CD14-positive monocyte (primary cell): Measurements from ENCODE around the gene OR5K2. TPM values are rescaled to one million over a fixed set of nuclear protein-coding genes. Genes with fewer than 3 reads are reported as not detected.

Source experiments
- DNase-seq, 3 donors: peaks; one replicate each; pipeline ENCODE4 v3.0.0-alpha.2; 2011 to 2022
- H2AFZ ChIP-seq: 2 replicates; pipeline ENCODE4 v1.6.0; 2012; ENCODE audit warnings: mild to moderate bottlenecking, low read depth, low read length, inconsistent platforms; ENCODE audit not compliant: insufficient read depth, poor library complexity, severe bottlenecking
- H3K27ac ChIP-seq, 2 donors: 1 replicate in 1 of 2; 2 replicates in 1 of 2; pipeline ENCODE4 v1.5.1; 2012 to 2013; ENCODE audit warnings: low read length in 2 of 2, control low read depth in 1 of 2, inconsistent platforms in 1 of 2, low read depth in 1 of 2, mild to moderate bottlenecking in 1 of 2
- H3K27me3 ChIP-seq, 2 donors: one replicate each; pipeline versions ENCODE4 v1.6.0 to v1.6.1; 2011 to 2013; ENCODE audit warnings: low read length in 2 of 2; ENCODE audit not compliant: control insufficient read depth in 2 of 2, insufficient read depth in 2 of 2
- H3K36me3 ChIP-seq, 2 donors: replicated peaks in 1 of 2; 1 replicate in 1 of 2; 2 replicates in 1 of 2; pipeline versions ENCODE4 v1.5.1 to v1.6.1; 2012 to 2013; ENCODE audit warnings: low read length in 2 of 2, control low read depth in 1 of 2, inconsistent platforms in 1 of 2, mild to moderate bottlenecking in 1 of 2; ENCODE audit not compliant: insufficient read depth in 2 of 2, control insufficient read depth in 1 of 2
- H3K4me1 ChIP-seq, 2 donors: 1 replicate in 1 of 2; 2 replicates in 1 of 2; pipeline versions ENCODE4 v1.5.1 to v1.6.1; 2012 to 2013; ENCODE audit warnings: low read length in 2 of 2, control low read depth in 1 of 2, inconsistent platforms in 1 of 2, mild to moderate bottlenecking in 1 of 2, moderate library complexity in 1 of 2; ENCODE audit not compliant: insufficient read depth in 2 of 2, control insufficient read depth in 1 of 2
- H3K4me2 ChIP-seq: replicated peaks from 2 replicates; pipeline ENCODE3; 2012; ENCODE audit warnings: low read length, moderate library complexity, mild to moderate bottlenecking; ENCODE audit not compliant: poor library complexity, severe bottlenecking; ENCODE audit errors: extremely low read depth
- H3K4me3 ChIP-seq, 3 experiments: fragments of 200-600 bp in 1 of 3; sonication (generic) in 1 of 3; replicated peaks in 1 of 3; 1 replicate in 2 of 3; 2 replicates in 1 of 3; pipeline ENCODE4 v1.5.1; 2011 to 2013; ENCODE audit warnings: low read length in 3 of 3, mild to moderate bottlenecking in 3 of 3, control low read depth in 2 of 3, low read depth in 2 of 3, inconsistent platforms in 1 of 3, moderate library complexity in 1 of 3
- H3K79me2 ChIP-seq: 2 replicates; pipeline ENCODE4 v1.6.0; 2012; ENCODE audit warnings: mild to moderate bottlenecking, control low read depth, inconsistent platforms, low read length, moderate library complexity; ENCODE audit not compliant: insufficient read depth
- H3K9ac ChIP-seq: 2 replicates; pipeline ENCODE4 v1.6.0; 2017; ENCODE audit warnings: low read length, mild to moderate bottlenecking; ENCODE audit not compliant: insufficient read depth, poor library complexity, severe bottlenecking
- H3K9me3 ChIP-seq, 2 donors: replicated peaks in 1 of 2; 1 replicate in 1 of 2; 2 replicates in 1 of 2; pipeline versions ENCODE4 v1.5.1 to v1.6.1; 2012 to 2013; ENCODE audit warnings: low read length in 2 of 2, control low read depth in 1 of 2; ENCODE audit not compliant: control insufficient read depth in 1 of 2, insufficient read depth in 1 of 2
- H4K20me1 ChIP-seq: 2 replicates; pipeline ENCODE4 v1.6.0; 2012; ENCODE audit warnings: mild to moderate bottlenecking, low read length, control low read depth, moderate library complexity; ENCODE audit not compliant: insufficient read depth
- H3K27ac Mint-ChIP-seq, 7 donors: one replicate each; pipeline ENCODE4 v1.8.0; 2020; ENCODE audit warnings: mild to moderate bottlenecking in 7 of 7, mixed read lengths in 7 of 7, moderate library complexity in 6 of 7, inconsistent platforms in 2 of 7
- H3K27me3 Mint-ChIP-seq, 3 donors: one replicate each; pipeline ENCODE4 v1.8.0; 2021 to 2022; ENCODE audit warnings: low read depth in 3 of 3, mild to moderate bottlenecking in 3 of 3, mixed read lengths in 3 of 3, moderate library complexity in 3 of 3, inconsistent platforms in 1 of 3
- H3K36me3 Mint-ChIP-seq, 2 donors: one replicate each; pipeline ENCODE4 v1.8.0; 2020; ENCODE audit warnings: mixed read lengths in 2 of 2, inconsistent platforms in 1 of 2, mild to moderate bottlenecking in 1 of 2
- H3K4me1 Mint-ChIP-seq: one replicate; pipeline ENCODE4 v1.8.0; 2020; ENCODE audit warnings: mild to moderate bottlenecking, mixed read lengths
- H3K4me3 Mint-ChIP-seq, 2 donors: one replicate each; pipeline ENCODE4 v1.8.0; 2020; ENCODE audit warnings: mild to moderate bottlenecking in 2 of 2, mixed read lengths in 2 of 2, moderate library complexity in 1 of 2
- H3K9me3 Mint-ChIP-seq, 7 donors: one replicate each; pipeline ENCODE4 v1.8.0; 2020 to 2022; ENCODE audit warnings: mixed read lengths in 7 of 7, mild to moderate bottlenecking in 6 of 7, moderate library complexity in 6 of 7, inconsistent platforms in 2 of 7
- WGBS: methylation state at CpG from one replicate; pipeline ENCODE4 v1.1.5; 2013; ENCODE audit warnings: missing lambda C conversion rate; ENCODE audit not compliant: insufficient coverage; 5-methylcytosine and 5-hydroxymethylcytosine counted together
- intact Hi-C, 2 donors: fragments of 100-400 bp; cut with micrococcal nuclease; formaldehyde crosslinking; loops; one replicate each; pipeline versions ENCODE4 v1.15.0 to v1.15.1; 2023
- polyA plus RNA-seq, 3 donors: library from polyadenylated mRNA; depleted of rRNA in 1 of 3; unstranded in 2 of 3; stranded (reverse) in 1 of 3; fragments of 300-500 nt in 2 of 3; fragments of >200 nt in 1 of 3; fragmentation: Illumina TruSeq in 2 of 3; gene quantifications; 1 replicate in 2 of 3; 2 replicates in 1 of 3; pipeline ENCODE4 v1.2.3, GENCODE V29; 2012 to 2021
- small RNA-seq: library from RNA; depleted of rRNA; stranded (forward); fragments of <200 nt; gene quantifications from one replicate; pipeline ENCODE3, GENCODE V24; 2012; ENCODE audit warnings: low read depth; ENCODE audit not compliant: insufficient read length
- TF ChIP-seq, protein P1 (sequence below): fragments of 200-600 bp; IDR thresholded peaks from one replicate; pipeline ENCODE4 v1.8.0; 2022; ENCODE audit warnings: antibody characterized with exemption, mild to moderate bottlenecking

Gene OR5K2
- polyA plus RNA-seq, 3 donors: not detected

DNA sequence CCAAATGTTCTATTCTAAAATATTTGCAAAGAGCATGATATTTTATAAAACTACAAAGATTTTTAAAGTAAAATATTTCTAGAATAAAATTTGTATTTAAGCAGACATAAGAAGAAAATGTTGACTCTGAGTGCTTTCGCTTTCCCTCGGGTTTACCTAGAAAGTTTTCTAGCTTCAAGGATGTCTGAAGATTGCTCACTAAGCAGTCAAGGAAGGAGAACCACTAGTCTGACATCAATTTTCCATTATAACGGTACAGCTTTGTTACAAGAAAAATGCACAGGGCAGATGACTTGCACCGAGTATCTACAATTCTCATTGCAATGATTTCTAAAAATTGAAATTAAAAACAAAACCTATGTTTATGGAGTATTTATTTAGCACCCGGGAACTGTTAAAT lies 48.5 kb downstream of the OR5K2 start:
- no peaks in the 10 kb centered on the region for H3K4me1 Mint-ChIP-seq
- no peak overlapping the region for H3K4me2 ChIP-seq
- H3K4me3 ChIP-seq: no peak overlapping the region

More for the DNA sequence above, 48.5 kb downstream of the OR5K2 start:
- Histone ChIP-seq H2AFZ (no peak overlapping the region), H3K36me3 (no peaks in the 10 kb centered on the region), H4K20me1 (no peaks in the 10 kb centered on the region), H3K79me2 (no peaks in the 10 kb centered on the region), H3K4me1 (no peaks in the 10 kb centered on the region), H3K27ac (no peak overlapping the region), H3K9ac (no peak overlapping the region), H3K27me3 (no peaks in the 10 kb centered on the region), H3K9me3 (no peaks in the 10 kb centered on the region)
- DNase-seq: no peak
- TF ChIP-seq, protein P1, sequence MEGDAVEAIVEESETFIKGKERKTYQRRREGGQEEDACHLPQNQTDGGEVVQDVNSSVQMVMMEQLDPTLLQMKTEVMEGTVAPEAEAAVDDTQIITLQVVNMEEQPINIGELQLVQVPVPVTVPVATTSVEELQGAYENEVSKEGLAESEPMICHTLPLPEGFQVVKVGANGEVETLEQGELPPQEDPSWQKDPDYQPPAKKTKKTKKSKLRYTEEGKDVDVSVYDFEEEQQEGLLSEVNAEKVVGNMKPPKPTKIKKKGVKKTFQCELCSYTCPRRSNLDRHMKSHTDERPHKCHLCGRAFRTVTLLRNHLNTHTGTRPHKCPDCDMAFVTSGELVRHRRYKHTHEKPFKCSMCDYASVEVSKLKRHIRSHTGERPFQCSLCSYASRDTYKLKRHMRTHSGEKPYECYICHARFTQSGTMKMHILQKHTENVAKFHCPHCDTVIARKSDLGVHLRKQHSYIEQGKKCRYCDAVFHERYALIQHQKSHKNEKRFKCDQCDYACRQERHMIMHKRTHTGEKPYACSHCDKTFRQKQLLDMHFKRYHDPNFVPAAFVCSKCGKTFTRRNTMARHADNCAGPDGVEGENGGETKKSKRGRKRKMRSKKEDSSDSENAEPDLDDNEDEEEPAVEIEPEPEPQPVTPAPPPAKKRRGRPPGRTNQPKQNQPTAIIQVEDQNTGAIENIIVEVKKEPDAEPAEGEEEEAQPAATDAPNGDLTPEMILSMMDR: no peak
- no peak overlapping the region for H3K27ac Mint-ChIP-seq
- whole genome bisulfite sequencing: 100% methylated on average over 2 of the region's 5 CpGs
- no peaks in the 10 kb centered on the region for H3K36me3 Mint-ChIP-seq
- H3K9me3 Mint-ChIP-seq: peaks cover 0 to 2% (median 0%) of the 10 kb centered on the region in 7 donors
- peaks cover 0 to 7% (median 3%) of the 10 kb centered on the region in 3 donors for H3K27me3 Mint-ChIP-seq
- no peak overlapping the region for H3K4me3 Mint-ChIP-seq
- intact Hi-C loops: no loop called here

Small RNA genes lying within 50 kb of the gene (small RNA-seq; reads per million reads assigned to genes)
- gene RPL38P4: not detected

Other genes with a start within 250 kb of the OR5K2 start
- gene OR5H6, start 233.4 kb upstream of the OR5K2 start, polyA plus RNA-seq: not detected
- gene OR5H2, start 215.2 kb upstream of the OR5K2 start, polyA plus RNA-seq: not detected
- not detected for gene OR5K4, start 143.8 kb upstream of the OR5K2 start, polyA plus RNA-seq
- not detected for gene OR5K3, start 107.0 kb upstream of the OR5K2 start, polyA plus RNA-seq
- not detected for gene OR5K1, start 34.5 kb upstream of the OR5K2 start, polyA plus RNA-seq
- 10 to 100 TPM; 65.3 to 91.8 (median 76.0) TPM for gene CLDND1, start 25.2 kb downstream of the OR5K2 start, polyA plus RNA-seq
- not detected for gene GPR15, start 34.3 kb downstream of the OR5K2 start, polyA plus RNA-seq
- gene CPOX, start 95.9 kb downstream of the OR5K2 start, polyA plus RNA-seq: 10 to 100 TPM in 1 of 3 donors, 1 to 10 TPM in 2; 4.2 to 12.8 (median 5.2) TPM